DOHH2 (cell line): ENCODE results near the gene ROBO1.

ENCODE experiments used
- EZH2phosphoT487 ChIP-seq: fragments of 200-600 bp; sonication (generic); IDR thresholded peaks from 2 replicates; pipeline ENCODE4 v1.6.1; 2017; ENCODE audit warnings: borderline replicate concordance, mild to moderate bottlenecking, antibody characterized with exemption, low read length, moderate library complexity, mixed read lengths
- TF ChIP-seq, protein P1 (sequence below): fragments of 200-600 bp; sonication (generic); IDR thresholded peaks from one replicate; pipeline ENCODE4 v1.5.1; 2014; ENCODE audit warnings: antibody characterized with exemption, mild to moderate bottlenecking, low read depth, low read length; ENCODE audit not compliant: poor library complexity, severe bottlenecking

DNA sequence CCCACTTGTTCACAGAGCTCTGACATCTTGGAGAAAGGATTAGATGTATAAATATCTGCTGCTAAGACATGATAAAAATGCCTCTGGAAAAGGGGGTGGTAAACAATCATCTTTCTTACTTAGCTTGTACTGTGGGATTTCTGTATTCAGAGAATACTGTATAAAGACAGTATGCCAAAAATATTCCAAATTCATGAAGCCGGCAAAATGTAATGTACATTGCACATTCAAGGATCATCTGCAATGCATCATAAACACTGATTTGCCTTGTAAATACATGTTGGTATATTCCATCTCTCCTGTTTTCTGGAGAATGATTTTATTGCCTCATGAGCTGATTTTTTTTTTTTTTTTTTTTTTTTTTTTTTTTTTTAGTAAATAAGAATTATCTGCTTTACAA is 355.3 kb downstream of the ROBO1 start:
- TF ChIP-seq, protein P1, sequence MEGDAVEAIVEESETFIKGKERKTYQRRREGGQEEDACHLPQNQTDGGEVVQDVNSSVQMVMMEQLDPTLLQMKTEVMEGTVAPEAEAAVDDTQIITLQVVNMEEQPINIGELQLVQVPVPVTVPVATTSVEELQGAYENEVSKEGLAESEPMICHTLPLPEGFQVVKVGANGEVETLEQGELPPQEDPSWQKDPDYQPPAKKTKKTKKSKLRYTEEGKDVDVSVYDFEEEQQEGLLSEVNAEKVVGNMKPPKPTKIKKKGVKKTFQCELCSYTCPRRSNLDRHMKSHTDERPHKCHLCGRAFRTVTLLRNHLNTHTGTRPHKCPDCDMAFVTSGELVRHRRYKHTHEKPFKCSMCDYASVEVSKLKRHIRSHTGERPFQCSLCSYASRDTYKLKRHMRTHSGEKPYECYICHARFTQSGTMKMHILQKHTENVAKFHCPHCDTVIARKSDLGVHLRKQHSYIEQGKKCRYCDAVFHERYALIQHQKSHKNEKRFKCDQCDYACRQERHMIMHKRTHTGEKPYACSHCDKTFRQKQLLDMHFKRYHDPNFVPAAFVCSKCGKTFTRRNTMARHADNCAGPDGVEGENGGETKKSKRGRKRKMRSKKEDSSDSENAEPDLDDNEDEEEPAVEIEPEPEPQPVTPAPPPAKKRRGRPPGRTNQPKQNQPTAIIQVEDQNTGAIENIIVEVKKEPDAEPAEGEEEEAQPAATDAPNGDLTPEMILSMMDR, result no peak
- no peak for TF ChIP-seq EZH2phosphoT487
